Measurements from ENCODE around the gene SLC4A3.

DNA sequence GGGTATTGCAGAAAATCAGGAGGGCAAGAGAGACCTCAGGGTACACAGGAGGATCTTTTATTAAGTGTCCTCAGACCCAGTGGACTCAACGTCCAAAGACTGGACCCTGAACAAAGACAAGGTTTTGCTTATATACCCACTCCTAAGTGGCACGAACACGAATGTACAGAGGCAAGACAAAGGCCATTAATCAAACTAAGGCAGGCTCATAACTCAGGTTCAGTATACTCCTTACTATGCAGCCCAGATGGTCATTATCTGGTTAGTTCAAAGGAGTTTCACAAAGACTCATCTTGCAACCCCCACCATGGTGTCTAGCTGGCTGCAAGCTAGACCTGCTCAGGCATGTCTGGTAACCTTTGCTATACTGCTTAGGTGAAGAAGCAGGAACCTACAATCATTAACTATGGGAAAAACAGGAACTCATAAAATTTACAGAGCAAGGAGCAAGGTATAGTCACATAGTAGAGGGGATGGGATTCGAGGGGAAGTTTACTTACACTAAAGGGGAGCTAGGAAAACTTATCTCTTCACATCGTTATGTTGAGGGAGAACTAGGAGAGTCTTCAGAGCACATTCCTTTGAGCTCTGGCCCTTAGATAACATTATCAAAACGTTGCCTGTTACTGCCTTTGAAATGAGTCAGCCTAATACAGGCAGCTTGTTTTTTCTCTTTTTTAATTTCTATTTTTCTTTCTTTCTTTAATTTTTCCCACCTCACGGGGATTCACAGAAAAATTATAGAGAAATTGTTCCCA, 33.9 kb downstream of the SLC4A3 start:
- TF ChIP-seq, protein P1, sequence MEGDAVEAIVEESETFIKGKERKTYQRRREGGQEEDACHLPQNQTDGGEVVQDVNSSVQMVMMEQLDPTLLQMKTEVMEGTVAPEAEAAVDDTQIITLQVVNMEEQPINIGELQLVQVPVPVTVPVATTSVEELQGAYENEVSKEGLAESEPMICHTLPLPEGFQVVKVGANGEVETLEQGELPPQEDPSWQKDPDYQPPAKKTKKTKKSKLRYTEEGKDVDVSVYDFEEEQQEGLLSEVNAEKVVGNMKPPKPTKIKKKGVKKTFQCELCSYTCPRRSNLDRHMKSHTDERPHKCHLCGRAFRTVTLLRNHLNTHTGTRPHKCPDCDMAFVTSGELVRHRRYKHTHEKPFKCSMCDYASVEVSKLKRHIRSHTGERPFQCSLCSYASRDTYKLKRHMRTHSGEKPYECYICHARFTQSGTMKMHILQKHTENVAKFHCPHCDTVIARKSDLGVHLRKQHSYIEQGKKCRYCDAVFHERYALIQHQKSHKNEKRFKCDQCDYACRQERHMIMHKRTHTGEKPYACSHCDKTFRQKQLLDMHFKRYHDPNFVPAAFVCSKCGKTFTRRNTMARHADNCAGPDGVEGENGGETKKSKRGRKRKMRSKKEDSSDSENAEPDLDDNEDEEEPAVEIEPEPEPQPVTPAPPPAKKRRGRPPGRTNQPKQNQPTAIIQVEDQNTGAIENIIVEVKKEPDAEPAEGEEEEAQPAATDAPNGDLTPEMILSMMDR (IDR thresholded peaks at IDR 0.05; ENCODE audit: low read length), result no peak
- TF ChIP-seq EZH2 (IDR thresholded peaks at IDR 0.05; ENCODE audit: borderline replicate concordance, low read length), result no peak

Measured in OCI-LY1 (cell line).